Kidney (tissue), 14 donors: ENCODE results near the gene CBFB. TPM values are rescaled to one million over a fixed set of nuclear protein-coding genes. Genes with fewer than 3 reads are reported as not detected.

Experiments
- DNase-seq, 5 donors: peaks; one replicate each; pipeline ENCODE4 v3.0.0-alpha.2; 2013 to 2020
- FAIRE-seq: peaks from 2 replicates; lab custom pipeline; 2012; peaks lifted over from hg19 to GRCh38; lab: Jason Lieb, UNC
- H3K27ac ChIP-seq, 2 donors: one replicate each; pipeline ENCODE4 v1.7.0; 2013; ENCODE audit warnings: low read depth in 2 of 2, low read length in 2 of 2, inconsistent platforms in 1 of 2
- H3K27me3 ChIP-seq: one replicate; pipeline ENCODE4 v1.7.1; 2013; ENCODE audit warnings: low read length, inconsistent platforms; ENCODE audit not compliant: control insufficient read depth, insufficient read depth
- H3K36me3 ChIP-seq, 3 donors: one replicate each; pipeline versions ENCODE4 v1.7.0 to v1.7.1; 2013; ENCODE audit warnings: low read length in 3 of 3, control low read depth in 1 of 3, inconsistent platforms in 1 of 3; ENCODE audit not compliant: insufficient read depth in 3 of 3, control insufficient read depth in 2 of 3
- H3K4me1 ChIP-seq, 3 donors: one replicate each; pipeline versions ENCODE4 v1.7.0 to v1.7.1; 2013; ENCODE audit warnings: low read length in 3 of 3, inconsistent platforms in 1 of 3, low read depth in 1 of 3; ENCODE audit not compliant: control insufficient read depth in 2 of 3, insufficient read depth in 2 of 3
- H3K4me3 ChIP-seq, 3 donors: one replicate each; pipeline versions ENCODE4 v1.7.0 to v1.8.1; 2013; ENCODE audit warnings: low read length in 3 of 3, control low read depth in 1 of 3, inconsistent platforms in 1 of 3
- H3K9ac ChIP-seq, 3 donors: one replicate each; pipeline versions ENCODE4 v1.7.0 to v1.7.1; 2013; ENCODE audit warnings: low read length in 3 of 3, control low read depth in 1 of 3, inconsistent platforms in 1 of 3
- H3K9me3 ChIP-seq, 3 donors: one replicate each; pipeline versions ENCODE4 v1.7.0 to v1.7.1; 2013; ENCODE audit warnings: low read length in 3 of 3, control low read depth in 1 of 3, inconsistent platforms in 1 of 3; ENCODE audit not compliant: control insufficient read depth in 2 of 3, insufficient read depth in 1 of 3
- intact Hi-C: fragments of 100-400 bp; cut with DNase I; formaldehyde crosslinking; loops from one replicate; pipeline ENCODE4 v1.11.1; 2022
- polyA plus RNA-seq: library from polyadenylated mRNA; stranded (reverse); fragments of 350-450 nt; fragmentation: Illumina TruSeq; extraction: RNeasy Lipid Tissue Mini Kit (QIAGEN cat#74804); gene quantifications from one replicate; pipeline ENCODE4 v1.2.3, GENCODE V29; 2014; ENCODE audit warnings: low read depth, low replicate concordance; ENCODE audit not compliant: insufficient read depth
- total RNA-seq: library from RNA; stranded (reverse); fragmentation: NEBNext Ultra II Directional; extraction: Animal tissue kit (Norgen Biotek cat#: 25700); gene quantifications from one replicate; pipeline ENCODE4 v1.2.1, GENCODE V29; 2021
- TF ChIP-seq, protein P1 (sequence below): IDR thresholded peaks from 3 replicates; pipeline ENCODE4 v1.5.1; 2012; ENCODE audit warnings: mild to moderate bottlenecking, moderate library complexity, borderline replicate concordance; ENCODE audit not compliant: insufficient read depth; ENCODE audit errors: extremely low read depth
- donor health status: control.
- donor health status: control.
- donor health status: control.
- donor health status: control.
- donor health status: control.
- donor health status: DM: yes; HTN: yes; CAD: no.
- donor health status: Normal renal cell carcinoma (clear cell type).

Gene CBFB
- total and polyA plus RNA-seq, 2 donors from 2014 or later = 9.7 to 57.3 TPM

GRCh38 chr16:67071476-67072048 is 42.6 kb downstream of the CBFB start:
- Histone ChIP-seq H3K4me1 (no peaks in the 10 kb centered on the region), H3K4me3 (no peak overlapping the region), H3K27ac (no peak overlapping the region), H3K36me3 (peaks cover 4 to 31% (median 7%) of the 10 kb centered on the region in 3 donors), H3K27me3 (no peaks in the 10 kb centered on the region), H3K9me3 (peaks cover 0 to 1% (median 0%) of the 10 kb centered on the region in 3 donors), H3K9ac (no peak overlapping the region)
- TF ChIP-seq, protein P1, sequence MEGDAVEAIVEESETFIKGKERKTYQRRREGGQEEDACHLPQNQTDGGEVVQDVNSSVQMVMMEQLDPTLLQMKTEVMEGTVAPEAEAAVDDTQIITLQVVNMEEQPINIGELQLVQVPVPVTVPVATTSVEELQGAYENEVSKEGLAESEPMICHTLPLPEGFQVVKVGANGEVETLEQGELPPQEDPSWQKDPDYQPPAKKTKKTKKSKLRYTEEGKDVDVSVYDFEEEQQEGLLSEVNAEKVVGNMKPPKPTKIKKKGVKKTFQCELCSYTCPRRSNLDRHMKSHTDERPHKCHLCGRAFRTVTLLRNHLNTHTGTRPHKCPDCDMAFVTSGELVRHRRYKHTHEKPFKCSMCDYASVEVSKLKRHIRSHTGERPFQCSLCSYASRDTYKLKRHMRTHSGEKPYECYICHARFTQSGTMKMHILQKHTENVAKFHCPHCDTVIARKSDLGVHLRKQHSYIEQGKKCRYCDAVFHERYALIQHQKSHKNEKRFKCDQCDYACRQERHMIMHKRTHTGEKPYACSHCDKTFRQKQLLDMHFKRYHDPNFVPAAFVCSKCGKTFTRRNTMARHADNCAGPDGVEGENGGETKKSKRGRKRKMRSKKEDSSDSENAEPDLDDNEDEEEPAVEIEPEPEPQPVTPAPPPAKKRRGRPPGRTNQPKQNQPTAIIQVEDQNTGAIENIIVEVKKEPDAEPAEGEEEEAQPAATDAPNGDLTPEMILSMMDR = no peak
- no peak for DNase-seq
- FAIRE-seq = no peak
- intact Hi-C loops = no loop called here

DNA sequence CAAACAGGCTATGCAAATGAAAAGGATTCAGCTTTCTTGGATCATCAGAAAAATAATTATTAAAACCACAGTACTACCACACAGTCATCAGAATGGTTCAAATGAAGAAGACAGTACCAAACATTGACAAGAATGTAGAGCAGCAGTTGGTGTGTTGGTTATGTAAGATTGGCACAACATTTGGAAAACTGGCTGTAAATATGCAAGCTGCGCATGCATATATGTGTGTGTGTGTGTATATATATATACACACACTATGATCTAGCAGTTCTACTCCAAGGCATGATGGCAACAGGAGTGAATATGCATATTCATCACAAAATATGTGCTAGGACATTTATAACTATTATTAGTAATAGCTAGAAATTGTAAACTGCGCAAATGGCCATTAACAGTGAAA is 46.4 kb downstream of the CBFB start:
- no peak overlapping the region for H3K9ac ChIP-seq
- no peaks in the 10 kb centered on the region for H3K4me1 ChIP-seq
- no peak overlapping the region for H3K4me3 ChIP-seq
- DNase-seq (no peak), FAIRE-seq (no peak)
- H3K27me3 ChIP-seq = no peaks in the 10 kb centered on the region
- H3K27ac ChIP-seq = no peak overlapping the region
- intact Hi-C loops = no loop called here
- peaks cover 0 to 12% (median 3%) of the 10 kb centered on the region in 3 donors for H3K36me3 ChIP-seq
- H3K9me3 ChIP-seq = no peaks in the 10 kb centered on the region
- TF ChIP-seq, protein P1 = no peak

DNA sequence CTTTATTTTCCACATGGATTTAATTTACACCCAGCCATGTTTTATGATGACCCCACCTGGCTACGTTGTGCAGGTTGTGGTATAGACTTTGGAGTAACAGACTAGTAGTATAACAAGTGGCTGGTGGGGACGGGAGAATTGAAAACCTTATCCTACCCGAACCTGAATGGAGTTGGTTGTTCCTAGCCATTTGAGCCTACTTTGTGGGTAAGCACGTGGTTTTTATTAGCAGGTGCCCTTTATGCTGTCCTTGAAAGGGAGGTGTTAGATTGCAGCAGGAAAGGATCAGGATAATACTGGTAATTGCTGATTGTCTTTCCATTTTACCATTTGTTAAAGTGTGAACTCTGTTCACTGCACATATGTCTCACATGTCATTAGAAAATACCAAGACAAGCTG is 48.9 kb downstream of the CBFB start:
- Histone ChIP-seq H3K4me1 (no peaks in the 10 kb centered on the region), H3K9me3 (no peaks in the 10 kb centered on the region), H3K36me3 (peaks cover 0 to 6% (median 3%) of the 10 kb centered on the region in 3 donors), H3K4me3 (no peak overlapping the region), H3K27ac (no peak overlapping the region), H3K9ac (no peak overlapping the region), H3K27me3 (no peaks in the 10 kb centered on the region)
- TF ChIP-seq, protein P1 = no peak
- DNase-seq = no peak
- no peak for FAIRE-seq
- intact Hi-C loops = no loop called here

- Histone ChIP-seq H3K4me1 (no peaks in the 10 kb centered on the region), H3K9me3 (no peaks in the 10 kb centered on the region), H3K4me3 (no peak overlapping the region), H3K9ac (no peak overlapping the region), H3K36me3 (peaks cover 0 to 3% (median 0%) of the 10 kb centered on the region in 3 donors), H3K27me3 (no peaks in the 10 kb centered on the region), H3K27ac (no peak overlapping the region)
- DNase-seq (no peak), FAIRE-seq (no peak)
- intact Hi-C loops = no loop called here
- TF ChIP-seq, protein P1 = no peak
Measured at GRCh38 chr16:67082100-67082499, 53.2 kb downstream of the CBFB start.
